Measurements from ENCODE around the gene MYL5. TPM values are rescaled to one million over a fixed set of nuclear protein-coding genes. Genes with fewer than 3 reads are reported as not detected.

MYL5 gene
- total RNA-seq, 6 experiments from 2014 or later = 14.2 to 23.0 (median 18.8) TPM

GRCh38 chr4:684623-685327 lies 10.4 kb downstream of the MYL5 start:
- Mint-ChIP-seq H3K4me3 (no peak overlapping the region), H3K36me3 (ENCODE audit: low read depth) (no peaks in the 10 kb centered on the region), H3K27me3 (ENCODE audit: insufficient read depth) (peaks cover 2% of the 10 kb centered on the region), H3K4me1 (ENCODE audit: low read depth) (peaks cover 12% of the 10 kb centered on the region), H3K9me3 (no peaks in the 10 kb centered on the region), H3K27ac (no peak overlapping the region)
- no peak for TF ChIP-seq CTCF (IDR thresholded peaks at IDR 0.05)
- DNase-seq = no peak

DNA sequence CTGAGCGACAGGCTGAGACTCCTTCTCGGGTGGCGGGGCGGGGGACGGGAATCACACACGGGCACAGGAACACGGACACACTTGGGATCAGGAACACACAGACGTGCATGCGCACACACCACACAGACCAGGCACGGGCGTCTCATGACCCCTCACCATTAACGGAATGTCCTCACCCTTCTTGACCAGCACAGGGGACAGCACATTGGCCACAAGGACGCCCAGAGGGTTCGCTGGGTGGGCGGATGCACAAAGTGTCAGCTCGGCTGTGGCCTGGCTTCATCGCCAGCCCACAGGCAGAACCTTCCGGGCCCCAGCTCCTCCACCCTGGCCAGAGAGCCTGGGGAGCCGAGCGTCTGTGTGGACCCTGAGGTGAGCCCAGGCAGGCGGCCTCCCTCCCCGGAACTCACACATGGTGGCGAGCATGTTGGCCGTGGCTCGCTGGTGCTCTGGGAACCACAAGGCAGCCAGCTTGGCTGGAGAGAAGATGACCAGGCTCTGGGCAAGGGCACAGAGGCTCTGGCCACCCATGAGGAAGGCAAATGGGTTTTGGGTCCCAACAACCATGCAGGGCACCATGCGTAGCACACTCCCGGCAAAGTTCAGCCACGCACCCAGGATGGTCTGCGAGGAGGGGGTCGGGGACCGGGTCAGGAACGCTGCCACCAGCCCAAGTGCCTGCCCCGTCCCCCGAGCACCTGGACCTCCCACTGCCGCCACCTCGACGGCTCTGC lies 11.5 kb downstream of the MYL5 start:
- no peak overlapping the region for H3K27ac Mint-ChIP-seq
- no peak for TF ChIP-seq CTCF (IDR thresholded peaks at IDR 0.05)
- peaks cover 12% of the 10 kb centered on the region for H3K4me1 Mint-ChIP-seq (ENCODE audit: low read depth)
- no peaks in the 10 kb centered on the region for H3K9me3 Mint-ChIP-seq
- peaks cover 2% of the 10 kb centered on the region for H3K27me3 Mint-ChIP-seq (ENCODE audit: insufficient read depth)
- no peak for DNase-seq
- H3K4me3 Mint-ChIP-seq = no peak overlapping the region
- no peaks in the 10 kb centered on the region for H3K36me3 Mint-ChIP-seq (ENCODE audit: low read depth)

DNA sequence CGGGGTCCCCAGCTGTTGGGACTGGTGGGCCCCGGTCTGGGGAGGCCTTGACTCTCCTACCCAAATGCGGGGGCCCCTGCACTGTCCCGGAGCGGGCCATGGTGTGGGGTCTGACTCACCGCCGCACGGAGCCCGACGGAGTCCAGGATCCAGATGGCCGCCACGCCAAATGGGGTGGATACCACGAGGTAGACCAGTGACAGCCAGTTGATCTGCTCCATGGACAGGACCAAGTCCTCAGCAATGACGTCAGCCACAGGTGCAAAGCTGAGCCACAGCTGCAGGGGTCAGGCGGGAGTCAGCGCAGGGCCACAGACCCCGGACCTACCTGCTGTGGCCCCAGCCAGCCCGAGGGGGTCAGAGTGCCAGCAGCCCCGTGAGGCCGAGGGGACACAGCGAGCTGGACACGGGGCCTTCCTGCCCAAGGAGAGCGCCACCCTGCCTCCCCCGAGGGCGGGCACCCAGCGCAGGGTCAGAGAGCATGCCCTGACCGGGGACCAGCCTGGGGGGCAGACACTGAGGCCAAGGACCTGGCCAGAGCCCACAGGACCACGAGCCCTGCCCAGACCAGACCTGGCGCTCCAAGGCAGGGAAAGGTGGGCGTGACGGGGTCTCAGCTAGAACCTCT lies 12.2 kb downstream of the MYL5 start:
- no peaks in the 10 kb centered on the region for H3K9me3 Mint-ChIP-seq
- TF ChIP-seq CTCF (IDR thresholded peaks at IDR 0.05) = 0 out of 2 replicates have a peak, but pooled peaks have one; percentile 19
- H3K27ac Mint-ChIP-seq = no peak overlapping the region
- DNase-seq = no peak
- no peaks in the 10 kb centered on the region for H3K36me3 Mint-ChIP-seq (ENCODE audit: low read depth)
- peaks cover 2% of the 10 kb centered on the region for H3K27me3 Mint-ChIP-seq (ENCODE audit: insufficient read depth)
- H3K4me1 Mint-ChIP-seq (ENCODE audit: low read depth) = peaks cover 12% of the 10 kb centered on the region
- H3K4me3 Mint-ChIP-seq = no peak overlapping the region

- H3K9me3 Mint-ChIP-seq = no peaks in the 10 kb centered on the region
- TF ChIP-seq CTCF (IDR thresholded peaks at IDR 0.05) = no peak
- H3K36me3 Mint-ChIP-seq (ENCODE audit: low read depth) = no peaks in the 10 kb centered on the region
- H3K4me3 Mint-ChIP-seq = peak overlapping the region; percentile 82
- peaks cover 4% of the 10 kb centered on the region for H3K27me3 Mint-ChIP-seq (ENCODE audit: insufficient read depth)
- H3K4me1 Mint-ChIP-seq (ENCODE audit: low read depth) = peaks cover 12% of the 10 kb centered on the region
- DNase-seq = peak; percentile 87
- peak overlapping the region; percentile 97 for H3K27ac Mint-ChIP-seq
Measured at GRCh38 chr4:687048-687970, 13.0 kb downstream of the MYL5 start.
